Thyroid gland (tissue), 4 donors: ENCODE data around the gene ELMO1. TPM values are rescaled to one million over a fixed set of nuclear protein-coding genes. Genes with fewer than 3 reads are reported as not detected.

Experiments used
- DNase-seq, 2 donors: peaks; one replicate each; pipeline ENCODE4 v3.0.0-alpha.2; 2019
- H3K27ac ChIP-seq, 3 donors: fragments of 200-600 bp; sonication (generic); 1 replicate in 2 of 3; 2 replicates in 1 of 3; pipeline ENCODE4 v1.5.1; 2016 to 2019; ENCODE audit warnings: mild to moderate bottlenecking in 1 of 3, moderate library complexity in 1 of 3
- H3K27me3 ChIP-seq: fragments of 200-600 bp; sonication (generic); one replicate; pipeline ENCODE4 v1.5.1; 2019
- H3K36me3 ChIP-seq, 2 donors: fragments of 200-600 bp; sonication (generic); one replicate each; pipeline ENCODE4 v1.5.1; 2016 to 2019
- H3K4me1 ChIP-seq, 2 donors: fragments of 200-600 bp; sonication (generic); one replicate each; pipeline ENCODE4 v1.5.1; 2017 to 2019
- H3K4me3 ChIP-seq, 3 donors: fragments of 200-600 bp; sonication (generic); replicated peaks in 1 of 3; 1 replicate in 2 of 3; 2 replicates in 1 of 3; pipeline ENCODE4 v1.5.1; 2016; ENCODE audit warnings: mild to moderate bottlenecking in 1 of 3
- H3K9me3 ChIP-seq: fragments of 200-600 bp; sonication (generic); one replicate; pipeline ENCODE4 v1.5.1; 2017
- POLR2A ChIP-seq, 2 donors: fragments of 450-650 bp; IDR thresholded peaks; one replicate each; pipeline ENCODE4 v1.6.1; 2017; ENCODE audit warnings: antibody characterized with exemption in 2 of 2, mild to moderate bottlenecking in 2 of 2, moderate library complexity in 1 of 2
- WGBS, 2 donors: methylation state at CpG; one replicate each; pipeline ENCODE4 v1.1.5; 2017; 5-methylcytosine and 5-hydroxymethylcytosine counted together
- intact Hi-C: fragments of 100-400 bp; cut with DNase I; formaldehyde crosslinking; loops from one replicate; pipeline ENCODE4 v1.15.1; 2023
- total RNA-seq, 4 donors: library from RNA; depleted of rRNA; stranded (reverse); fragments of >200 nt; gene quantifications; one replicate each; pipeline ENCODE4 v1.2.3, GENCODE V29; 2016
- TF ChIP-seq, protein P1 (sequence below), 6 experiments: fragments of 200-600 bp in 3 of 6; fragments of 450-650 bp in 3 of 6; sonication (generic) in 3 of 6; IDR thresholded peaks; one replicate each; pipeline ENCODE4 v1.5.1; 2016 to 2019; ENCODE audit warnings: antibody characterized with exemption in 6 of 6, mild to moderate bottlenecking in 2 of 6, inconsistent platforms in 1 of 6, moderate library complexity in 1 of 6

Gene ELMO1
- total RNA-seq, 4 donors from 2014 or later = 168 to 423 (median 312) TPM

DNA sequence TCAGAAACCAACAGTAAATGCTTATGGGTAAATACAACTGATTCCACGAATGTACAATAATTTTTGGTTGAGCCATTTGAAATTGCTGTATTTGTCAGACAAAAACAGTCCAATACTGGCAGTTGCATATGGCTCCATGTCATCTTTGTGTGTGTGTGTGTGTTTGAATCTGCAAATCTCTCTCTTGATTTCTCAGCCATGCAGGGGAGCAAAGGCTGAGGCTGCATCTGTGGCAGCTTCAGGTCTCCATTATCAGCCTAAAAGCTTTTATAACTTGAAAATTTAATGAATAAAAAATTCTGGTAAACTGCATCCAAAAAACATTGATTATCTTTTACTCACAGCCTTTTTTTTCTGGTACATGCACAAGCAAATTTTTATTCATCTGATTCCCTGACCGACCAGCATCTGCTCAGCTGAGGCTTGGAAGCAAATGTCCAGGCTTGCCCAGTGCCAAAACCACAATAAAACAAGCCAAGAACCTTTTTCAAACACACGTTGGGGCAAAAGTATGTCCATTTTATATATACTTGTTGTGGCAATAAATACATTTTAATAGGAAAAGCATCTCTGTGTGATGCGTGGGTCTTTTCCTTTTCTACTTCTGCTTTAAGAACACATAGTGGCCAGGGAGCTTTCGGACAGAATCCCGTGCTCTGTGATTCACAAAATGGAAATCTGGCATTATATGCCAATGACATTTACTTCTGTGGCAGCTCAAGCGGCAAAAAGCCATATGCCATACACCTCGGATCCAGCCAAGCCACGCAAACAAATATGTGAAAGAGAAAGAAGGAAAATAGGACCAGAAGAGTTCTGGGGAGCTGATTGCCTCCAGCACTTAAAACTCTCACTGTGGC, 448.8 kb downstream of the ELMO1 start:
- Histone ChIP-seq H3K36me3 (peaks cover 0 to 2% of the 10 kb centered on the region in 2 donors), H3K4me3 (no peak overlapping the region), H3K27me3 (no peaks in the 10 kb centered on the region), H3K4me1 (peaks cover 2 to 3% of the 10 kb centered on the region in 2 donors), H3K27ac (no peak overlapping the region), H3K9me3 (no peaks in the 10 kb centered on the region)
- TF ChIP-seq, protein P1, sequence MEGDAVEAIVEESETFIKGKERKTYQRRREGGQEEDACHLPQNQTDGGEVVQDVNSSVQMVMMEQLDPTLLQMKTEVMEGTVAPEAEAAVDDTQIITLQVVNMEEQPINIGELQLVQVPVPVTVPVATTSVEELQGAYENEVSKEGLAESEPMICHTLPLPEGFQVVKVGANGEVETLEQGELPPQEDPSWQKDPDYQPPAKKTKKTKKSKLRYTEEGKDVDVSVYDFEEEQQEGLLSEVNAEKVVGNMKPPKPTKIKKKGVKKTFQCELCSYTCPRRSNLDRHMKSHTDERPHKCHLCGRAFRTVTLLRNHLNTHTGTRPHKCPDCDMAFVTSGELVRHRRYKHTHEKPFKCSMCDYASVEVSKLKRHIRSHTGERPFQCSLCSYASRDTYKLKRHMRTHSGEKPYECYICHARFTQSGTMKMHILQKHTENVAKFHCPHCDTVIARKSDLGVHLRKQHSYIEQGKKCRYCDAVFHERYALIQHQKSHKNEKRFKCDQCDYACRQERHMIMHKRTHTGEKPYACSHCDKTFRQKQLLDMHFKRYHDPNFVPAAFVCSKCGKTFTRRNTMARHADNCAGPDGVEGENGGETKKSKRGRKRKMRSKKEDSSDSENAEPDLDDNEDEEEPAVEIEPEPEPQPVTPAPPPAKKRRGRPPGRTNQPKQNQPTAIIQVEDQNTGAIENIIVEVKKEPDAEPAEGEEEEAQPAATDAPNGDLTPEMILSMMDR (IDR thresholded peaks at IDR 0.05) = no peak
- no peak for TF ChIP-seq POLR2A (IDR thresholded peaks at IDR 0.05)
- WGBS, 2 donors = 76 to 90% methylated on average over 9 of the region's 9 CpGs
- DNase-seq = no peak
- intact Hi-C loops = no loop called here

DNA sequence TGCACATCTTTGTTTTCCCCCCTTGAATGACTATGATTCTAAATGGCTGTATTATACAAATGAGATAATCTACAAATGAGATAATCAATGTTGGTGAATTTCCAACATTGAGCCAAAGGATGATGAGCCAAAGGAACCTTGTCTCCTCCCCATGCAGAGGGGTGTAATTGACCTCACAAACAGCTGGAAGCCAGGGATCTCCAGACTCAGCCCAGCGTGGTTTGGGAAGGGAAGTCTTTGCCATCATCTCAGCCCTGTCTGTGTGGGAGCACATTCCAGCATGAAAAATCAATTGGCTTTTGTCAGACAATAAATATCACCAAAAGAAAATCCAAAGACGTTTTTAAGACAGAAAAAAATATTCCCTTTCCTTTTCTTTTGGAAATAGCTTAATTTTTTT, 452.9 kb downstream of the ELMO1 start:
- WGBS, 2 donors = 80 to 85% methylated on average over 2 of the region's 2 CpGs
- no peak for DNase-seq
- TF ChIP-seq POLR2A (IDR thresholded peaks at IDR 0.05) = no peak
- TF ChIP-seq, protein P1 (IDR thresholded peaks at IDR 0.05) = no peak
- Histone ChIP-seq H3K36me3 (no peaks in the 10 kb centered on the region), H3K27ac (no peak overlapping the region), H3K9me3 (no peaks in the 10 kb centered on the region), H3K4me1 (peaks cover 7 to 9% of the 10 kb centered on the region in 2 donors), H3K27me3 (no peaks in the 10 kb centered on the region), H3K4me3 (no peak overlapping the region)
- intact Hi-C loops = no loop called here

DNA sequence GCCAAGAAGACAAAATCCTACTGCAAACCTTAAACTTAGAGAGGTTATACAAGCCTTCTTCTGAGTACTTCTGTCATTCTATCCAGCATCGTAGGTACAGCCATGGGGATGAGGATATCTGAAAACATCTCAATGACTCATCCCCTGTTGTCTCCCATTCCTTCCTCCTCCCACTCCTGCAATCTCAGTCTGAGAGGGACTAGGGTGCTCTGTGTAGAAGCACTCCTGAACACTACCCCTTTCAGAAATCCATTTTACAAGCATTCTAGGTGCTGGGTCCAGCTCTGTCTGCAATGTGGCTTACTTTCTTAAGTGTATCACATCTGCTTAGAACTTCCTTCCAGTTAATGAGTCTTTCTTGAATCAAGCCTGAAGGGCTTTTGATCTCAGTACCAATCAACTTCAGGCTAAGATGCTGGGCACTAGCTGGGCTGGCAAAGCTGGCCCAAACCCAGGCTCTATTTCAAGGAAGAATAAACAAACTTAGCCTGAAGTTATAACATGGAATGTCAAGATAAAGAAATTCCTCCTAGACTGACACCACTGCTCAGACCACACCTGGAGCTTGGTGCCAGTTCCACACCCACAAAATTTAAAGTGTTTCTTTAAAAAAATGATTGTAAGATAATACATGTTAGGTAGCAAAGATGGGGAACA, 454.1 kb downstream of the ELMO1 start:
- H3K27me3 ChIP-seq = no peaks in the 10 kb centered on the region
- peaks cover 7 to 9% of the 10 kb centered on the region in 2 donors for H3K4me1 ChIP-seq
- H3K9me3 ChIP-seq = no peaks in the 10 kb centered on the region
- H3K27ac ChIP-seq = no peak overlapping the region
- DNase-seq = peak; percentile 25 to 34
- intact Hi-C loops = no loop called here
- WGBS, 2 donors = 83 to 96% methylated on average over 1 of the region's 1 CpG
- no peaks in the 10 kb centered on the region for H3K36me3 ChIP-seq
- no peak overlapping the region for H3K4me3 ChIP-seq
- TF ChIP-seq, protein P1 (IDR thresholded peaks at IDR 0.05) = no peak
- no peak for TF ChIP-seq POLR2A (IDR thresholded peaks at IDR 0.05)

DNA sequence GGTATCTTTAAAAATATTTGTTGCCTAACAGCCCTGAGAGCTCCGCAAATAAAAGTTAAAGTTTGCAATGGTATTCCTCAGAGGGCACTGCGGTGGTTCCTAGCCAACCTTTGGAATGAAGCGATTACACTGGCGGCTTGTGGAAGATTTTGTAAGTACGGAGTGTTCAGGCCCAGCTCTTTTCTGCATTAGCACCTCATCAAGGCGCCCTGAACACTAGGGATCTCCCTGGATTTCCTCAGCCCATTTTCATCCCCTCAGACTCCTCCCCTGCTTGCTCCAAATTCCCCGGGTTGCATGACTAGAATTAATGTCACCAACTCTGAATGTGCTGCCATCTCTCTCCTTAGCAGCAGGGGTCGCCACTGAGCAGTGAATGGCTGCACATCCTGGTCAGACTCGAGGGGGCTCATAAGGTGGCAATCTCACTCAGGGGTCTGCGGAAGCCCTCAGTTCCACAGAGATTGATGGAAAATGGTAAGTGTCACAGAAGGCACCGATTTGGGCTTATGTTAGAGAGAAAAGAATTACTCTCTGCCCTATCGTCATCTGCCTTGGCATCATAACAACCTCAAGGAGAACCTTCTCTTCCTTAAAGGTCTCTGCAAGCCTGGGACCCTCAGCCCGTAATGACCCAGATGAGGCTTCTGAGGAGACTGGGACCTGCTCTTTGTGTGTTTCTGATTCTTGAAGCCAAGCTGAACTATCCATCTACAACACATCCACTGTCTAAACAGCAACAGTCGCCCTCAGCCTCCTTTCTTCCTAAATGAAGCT, 461.5 kb downstream of the ELMO1 start:
- TF ChIP-seq, protein P1 (IDR thresholded peaks at IDR 0.05) = peak; percentile 33 to 80 (median 56)
- TF ChIP-seq POLR2A (IDR thresholded peaks at IDR 0.05) = no peak
- DNase-seq = peak; percentile 31 to 50
- Histone ChIP-seq H3K27ac (no peak overlapping the region), H3K4me3 (no peak overlapping the region), H3K36me3 (no peaks in the 10 kb centered on the region), H3K4me1 (peaks cover 7 to 17% of the 10 kb centered on the region in 2 donors), H3K27me3 (no peaks in the 10 kb centered on the region), H3K9me3 (no peaks in the 10 kb centered on the region)
- WGBS, 2 donors = 70 to 71% methylated on average over 13 to 14 of the region's 14 CpGs
- intact Hi-C loops = no loop called here
